ENCODE measurements around the gene VRK2.

DNA sequence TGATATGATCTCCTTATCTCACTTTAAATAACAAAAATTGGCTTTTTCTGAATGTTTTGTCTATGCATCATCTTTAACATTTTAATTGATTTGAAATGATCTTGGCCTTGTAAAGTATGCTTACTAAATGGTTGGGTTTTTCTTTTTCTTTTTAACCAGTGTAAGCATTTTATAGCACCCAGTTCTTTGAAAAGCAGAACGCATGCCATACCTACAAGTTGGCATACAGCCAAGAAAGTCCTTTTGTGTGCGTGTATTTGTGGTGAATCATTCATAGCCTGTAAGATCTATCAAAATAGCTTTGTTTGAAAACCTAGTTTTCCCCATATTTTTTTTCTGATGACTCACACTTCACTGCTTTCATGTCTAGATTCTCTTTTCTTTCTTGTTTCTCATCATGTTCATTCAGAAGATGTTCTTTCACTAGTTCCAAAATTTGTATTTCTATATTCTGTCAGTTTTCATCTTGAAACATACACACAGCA lies 4.1 kb upstream of the VRK2 start:
- no peak for TF ChIP-seq POLR2A (IDR thresholded peaks at IDR 0.05)
- TF ChIP-seq, protein P1, sequence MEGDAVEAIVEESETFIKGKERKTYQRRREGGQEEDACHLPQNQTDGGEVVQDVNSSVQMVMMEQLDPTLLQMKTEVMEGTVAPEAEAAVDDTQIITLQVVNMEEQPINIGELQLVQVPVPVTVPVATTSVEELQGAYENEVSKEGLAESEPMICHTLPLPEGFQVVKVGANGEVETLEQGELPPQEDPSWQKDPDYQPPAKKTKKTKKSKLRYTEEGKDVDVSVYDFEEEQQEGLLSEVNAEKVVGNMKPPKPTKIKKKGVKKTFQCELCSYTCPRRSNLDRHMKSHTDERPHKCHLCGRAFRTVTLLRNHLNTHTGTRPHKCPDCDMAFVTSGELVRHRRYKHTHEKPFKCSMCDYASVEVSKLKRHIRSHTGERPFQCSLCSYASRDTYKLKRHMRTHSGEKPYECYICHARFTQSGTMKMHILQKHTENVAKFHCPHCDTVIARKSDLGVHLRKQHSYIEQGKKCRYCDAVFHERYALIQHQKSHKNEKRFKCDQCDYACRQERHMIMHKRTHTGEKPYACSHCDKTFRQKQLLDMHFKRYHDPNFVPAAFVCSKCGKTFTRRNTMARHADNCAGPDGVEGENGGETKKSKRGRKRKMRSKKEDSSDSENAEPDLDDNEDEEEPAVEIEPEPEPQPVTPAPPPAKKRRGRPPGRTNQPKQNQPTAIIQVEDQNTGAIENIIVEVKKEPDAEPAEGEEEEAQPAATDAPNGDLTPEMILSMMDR (IDR thresholded peaks at IDR 0.05), result no peak
